ENCODE measurements around the gene SLC8A1.

The SLC8A1 gene

GRCh38 chr2:40210344-40210967 lies 241.4 kb downstream of the SLC8A1 start:
- DNase-seq (ENCODE audit: extremely low read depth, low read depth): no peak
- TF ChIP-seq CTCF (IDR thresholded peaks at IDR 0.05; ENCODE audit: low read depth, low read length): no peak

GRCh38 chr2:40209761-40210160 lies 242.1 kb downstream of the SLC8A1 start:
- no peak for DNase-seq (ENCODE audit: extremely low read depth, low read depth)
- TF ChIP-seq CTCF (IDR thresholded peaks at IDR 0.05; ENCODE audit: low read depth, low read length): no peak

DNA sequence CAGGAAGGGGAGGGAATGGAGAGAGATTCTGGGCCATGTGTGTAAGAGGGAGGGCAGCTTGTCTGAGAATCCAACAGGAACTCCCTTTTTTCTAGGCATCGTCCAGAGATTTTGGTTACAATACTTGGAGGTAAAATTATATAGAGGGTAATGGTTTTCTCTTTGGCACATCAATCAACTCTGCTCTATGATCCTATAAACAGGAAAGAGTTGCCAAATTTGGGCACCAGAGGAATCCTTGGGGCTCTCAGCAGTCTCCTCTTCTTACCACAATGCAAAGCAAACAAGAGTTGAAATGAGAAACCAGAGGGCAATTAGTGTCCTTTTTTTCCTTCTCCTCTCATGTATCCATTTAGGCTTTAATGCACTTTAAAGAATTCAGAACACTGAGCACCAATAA lies 243.4 kb downstream of the SLC8A1 start:
- no peak for DNase-seq (ENCODE audit: extremely low read depth, low read depth)
- no peak for TF ChIP-seq CTCF (IDR thresholded peaks at IDR 0.05; ENCODE audit: low read depth, low read length)

- no peak for TF ChIP-seq CTCF (IDR thresholded peaks at IDR 0.05; ENCODE audit: low read depth, low read length)
- DNase-seq (ENCODE audit: extremely low read depth, low read depth): no peak
Observed at GRCh38 chr2:40204268-40204667, 247.6 kb downstream of the SLC8A1 start.

DNA sequence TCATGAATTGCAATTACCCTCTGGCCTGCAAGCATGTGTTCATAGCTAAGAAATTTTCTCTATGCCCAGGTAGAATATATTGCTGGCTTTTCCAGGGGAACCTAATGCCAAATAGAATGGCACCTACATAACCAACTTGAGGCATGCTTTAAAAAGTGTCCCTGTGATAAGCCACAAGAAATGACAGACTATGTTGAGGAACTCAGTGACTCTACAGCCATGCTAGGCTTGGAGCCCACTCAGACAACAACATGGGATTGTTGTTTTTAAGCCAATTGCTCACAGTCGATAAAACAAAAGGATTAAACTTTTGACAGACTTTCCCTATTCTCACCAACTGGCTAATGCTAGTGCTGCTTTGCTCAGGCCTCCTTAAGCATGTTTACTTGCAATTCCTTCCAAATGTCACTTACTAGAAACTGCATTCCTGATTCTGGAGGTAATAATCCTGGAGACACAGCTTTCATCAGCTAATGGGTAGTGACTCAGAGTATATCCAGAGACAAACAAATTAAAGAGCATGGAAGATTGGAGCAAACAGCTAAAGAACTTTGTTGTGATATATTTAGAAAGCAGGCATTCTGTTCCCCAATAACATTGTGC lies 249.0 kb downstream of the SLC8A1 start:
- DNase-seq (ENCODE audit: extremely low read depth, low read depth): no peak
- no peak for TF ChIP-seq CTCF (IDR thresholded peaks at IDR 0.05; ENCODE audit: low read depth, low read length)

GRCh38 chr2:40201425-40201824 lies 250.5 kb downstream of the SLC8A1 start:
- TF ChIP-seq CTCF (IDR thresholded peaks at IDR 0.05; ENCODE audit: low read depth, low read length): no peak

GRCh38 chr2:40200366-40200915 lies 251.4 kb downstream of the SLC8A1 start:
- no peak for DNase-seq (ENCODE audit: extremely low read depth, low read depth)
- TF ChIP-seq CTCF (IDR thresholded peaks at IDR 0.05; ENCODE audit: low read depth, low read length): no peak

More at GRCh38 chr2:40201425-40201824, 250.5 kb downstream of the SLC8A1 start:
- DNase-seq (ENCODE audit: extremely low read depth, low read depth): no peak

Data from AG09319 (cell line).